ENCODE data around the gene PLLP. TPM values are rescaled to one million over a fixed set of nuclear protein-coding genes. Genes with fewer than 3 reads are reported as not detected.

The PLLP gene
- polyA plus RNA-seq, 3 donors: 0.52 to 1.2 (median 0.97) TPM

DNA sequence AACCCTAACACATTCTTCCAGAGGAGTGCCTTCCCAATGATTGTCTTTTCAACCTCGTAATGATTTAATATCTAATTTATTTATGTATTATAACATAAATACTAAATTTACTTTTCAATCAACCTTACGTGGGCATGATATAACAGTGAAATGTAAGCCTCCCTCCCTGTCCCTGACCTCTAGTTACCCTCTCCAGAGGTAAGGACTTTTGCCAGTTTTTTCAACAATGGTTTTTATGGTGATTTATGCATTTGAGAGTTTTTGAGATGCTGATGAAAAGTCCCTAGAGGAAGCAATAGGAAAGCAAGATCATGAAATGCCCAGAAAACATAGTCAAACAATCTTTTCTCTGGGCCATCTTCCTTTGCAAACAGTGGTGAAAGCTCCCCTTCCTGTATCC is 35.2 kb upstream of the PLLP start:
- peaks cover 0 to 5% (median 5%) of the 10 kb centered on the region in 3 donors for H3K27me3 Mint-ChIP-seq (ENCODE audit: low read depth in 3 of 3)
- no peak overlapping the region for H3K27ac Mint-ChIP-seq
- no peak overlapping the region for H3K4me3 Mint-ChIP-seq
- Histone ChIP-seq H3K4me1 (ENCODE audit: control insufficient read depth in 1 of 2, insufficient read depth in 2 of 2, low read length in 2 of 2) (peaks cover 0 to 6% of the 10 kb centered on the region in 2 donors), H3K27ac (ENCODE audit: low read depth in 1 of 2, low read length in 2 of 2) (no peak overlapping the region), H3K27me3 (ENCODE audit: control insufficient read depth in 2 of 2, insufficient read depth in 2 of 2, low read length in 2 of 2) (no peaks in the 10 kb centered on the region), H3K79me2 (ENCODE audit: insufficient read depth, low read length) (no peaks in the 10 kb centered on the region), H2AFZ (ENCODE audit: insufficient read depth, low read depth, low read length, poor library complexity, severe bottlenecking) (no peak overlapping the region), H3K9me3 (replicated peaks in 1 of 2; ENCODE audit: control insufficient read depth in 1 of 2, insufficient read depth in 1 of 2, low read length in 2 of 2) (no peaks in the 10 kb centered on the region), H3K4me2 (replicated peaks; ENCODE audit: extremely low read depth, low read length, poor library complexity, severe bottlenecking) (no peak overlapping the region), H3K4me3 (replicated peaks in 1 of 3; ENCODE audit: low read depth in 2 of 3, low read length in 3 of 3) (no peak overlapping the region), H3K9ac (ENCODE audit: insufficient read depth, low read length, poor library complexity, severe bottlenecking) (no peak overlapping the region), H4K20me1 (ENCODE audit: insufficient read depth, low read length) (no peaks in the 10 kb centered on the region), H3K36me3 (replicated peaks in 1 of 2; ENCODE audit: control insufficient read depth in 1 of 2, insufficient read depth in 2 of 2, low read length in 2 of 2) (no peaks in the 10 kb centered on the region)
- no peaks in the 10 kb centered on the region for H3K36me3 Mint-ChIP-seq
- intact Hi-C loops (cut with micrococcal nuclease): no loop called here
- peaks cover 3% of the 10 kb centered on the region for H3K4me1 Mint-ChIP-seq
- H3K9me3 Mint-ChIP-seq: peaks cover 0 to 2% (median 0%) of the 10 kb centered on the region in 7 donors
- WGBS (ENCODE audit: insufficient coverage): no CpG with 5 or more reads among the region's 2 CpGs
- TF ChIP-seq, protein P1, sequence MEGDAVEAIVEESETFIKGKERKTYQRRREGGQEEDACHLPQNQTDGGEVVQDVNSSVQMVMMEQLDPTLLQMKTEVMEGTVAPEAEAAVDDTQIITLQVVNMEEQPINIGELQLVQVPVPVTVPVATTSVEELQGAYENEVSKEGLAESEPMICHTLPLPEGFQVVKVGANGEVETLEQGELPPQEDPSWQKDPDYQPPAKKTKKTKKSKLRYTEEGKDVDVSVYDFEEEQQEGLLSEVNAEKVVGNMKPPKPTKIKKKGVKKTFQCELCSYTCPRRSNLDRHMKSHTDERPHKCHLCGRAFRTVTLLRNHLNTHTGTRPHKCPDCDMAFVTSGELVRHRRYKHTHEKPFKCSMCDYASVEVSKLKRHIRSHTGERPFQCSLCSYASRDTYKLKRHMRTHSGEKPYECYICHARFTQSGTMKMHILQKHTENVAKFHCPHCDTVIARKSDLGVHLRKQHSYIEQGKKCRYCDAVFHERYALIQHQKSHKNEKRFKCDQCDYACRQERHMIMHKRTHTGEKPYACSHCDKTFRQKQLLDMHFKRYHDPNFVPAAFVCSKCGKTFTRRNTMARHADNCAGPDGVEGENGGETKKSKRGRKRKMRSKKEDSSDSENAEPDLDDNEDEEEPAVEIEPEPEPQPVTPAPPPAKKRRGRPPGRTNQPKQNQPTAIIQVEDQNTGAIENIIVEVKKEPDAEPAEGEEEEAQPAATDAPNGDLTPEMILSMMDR (IDR thresholded peaks at IDR 0.05): no peak
- DNase-seq: no peak

- Mint-ChIP-seq H3K4me1 (peaks cover 3% of the 10 kb centered on the region), H3K4me3 (no peak overlapping the region), H3K27ac (no peak overlapping the region), H3K27me3 (ENCODE audit: low read depth in 3 of 3) (peaks cover 0 to 6% (median 5%) of the 10 kb centered on the region in 3 donors), H3K36me3 (no peaks in the 10 kb centered on the region), H3K9me3 (no peaks in the 10 kb centered on the region)
- Histone ChIP-seq H3K4me1 (ENCODE audit: control insufficient read depth in 1 of 2, insufficient read depth in 2 of 2, low read length in 2 of 2) (no peaks in the 10 kb centered on the region), H3K27ac (ENCODE audit: low read depth in 1 of 2, low read length in 2 of 2) (no peak overlapping the region), H3K9me3 (replicated peaks in 1 of 2; ENCODE audit: control insufficient read depth in 1 of 2, insufficient read depth in 1 of 2, low read length in 2 of 2) (no peaks in the 10 kb centered on the region), H3K27me3 (ENCODE audit: control insufficient read depth in 2 of 2, insufficient read depth in 2 of 2, low read length in 2 of 2) (no peaks in the 10 kb centered on the region), H3K9ac (ENCODE audit: insufficient read depth, low read length, poor library complexity, severe bottlenecking) (no peak overlapping the region), H4K20me1 (ENCODE audit: insufficient read depth, low read length) (no peaks in the 10 kb centered on the region), H3K79me2 (ENCODE audit: insufficient read depth, low read length) (no peaks in the 10 kb centered on the region), H3K36me3 (replicated peaks in 1 of 2; ENCODE audit: control insufficient read depth in 1 of 2, insufficient read depth in 2 of 2, low read length in 2 of 2) (no peaks in the 10 kb centered on the region), H2AFZ (ENCODE audit: insufficient read depth, low read depth, low read length, poor library complexity, severe bottlenecking) (no peak overlapping the region), H3K4me3 (replicated peaks in 1 of 3; ENCODE audit: low read depth in 2 of 3, low read length in 3 of 3) (no peak overlapping the region), H3K4me2 (replicated peaks; ENCODE audit: extremely low read depth, low read length, poor library complexity, severe bottlenecking) (no peak overlapping the region)
- 91% methylated on average over 10 of the region's 13 CpGs for WGBS (ENCODE audit: insufficient coverage)
- DNase-seq: no peak
- TF ChIP-seq, protein P1 (IDR thresholded peaks at IDR 0.05): no peak
- intact Hi-C loops (cut with micrococcal nuclease): no loop called here
Observed at GRCh38 chr16:57318240-57318970, 33.9 kb upstream of the PLLP start.

Data from CD14-positive monocyte (primary cell).